HFF-Myc (cell line): Measurements from ENCODE around the gene TSPAN31.

Experiments used
- DNase-seq: peaks from one replicate; pipeline ENCODE4 v3.0.0-alpha.2; 2011; ENCODE audit warnings: low read depth; ENCODE audit errors: extremely low read depth
- H3K4me3 ChIP-seq: replicated peaks from 2 replicates; pipeline ENCODE4 v1.5.1; 2011; ENCODE audit warnings: low read depth, mild to moderate bottlenecking, control low read depth, low read length
- TF ChIP-seq, protein P1 (sequence below): IDR thresholded peaks from 2 replicates; pipeline ENCODE4 v1.5.1; 2012; ENCODE audit warnings: mild to moderate bottlenecking, low read depth, low read length, control low read depth; ENCODE audit errors: missing control alignments

The TSPAN31 gene

DNA sequence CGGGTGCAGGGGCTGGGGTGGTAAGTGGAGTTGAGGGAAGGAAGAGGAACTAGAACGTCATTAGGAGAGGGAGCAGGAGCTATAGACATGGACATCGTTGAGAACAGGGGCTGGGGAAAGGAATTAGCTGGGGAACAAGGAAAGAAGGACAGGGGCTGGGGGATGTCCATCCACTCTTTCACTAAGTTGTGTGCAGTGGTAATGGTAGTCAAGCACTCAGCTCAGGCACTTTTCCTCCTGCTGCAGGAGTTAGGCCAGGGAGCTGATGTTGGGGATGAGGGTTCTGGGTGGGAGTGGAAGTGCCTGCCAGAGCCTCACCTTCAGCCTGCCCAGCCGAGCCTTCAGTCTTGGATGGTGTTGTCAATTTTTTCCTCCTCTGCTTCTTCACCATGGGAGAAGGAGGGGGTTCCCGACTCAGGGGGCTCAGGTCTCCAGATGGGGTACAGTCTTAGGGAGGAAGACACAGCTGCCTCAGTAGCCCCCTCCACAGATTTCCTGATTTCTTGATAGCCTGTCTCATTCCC lies 15.5 kb upstream of the TSPAN31 start:
- H3K4me3 ChIP-seq = no peak overlapping the region
- no peak for DNase-seq
- TF ChIP-seq, protein P1, sequence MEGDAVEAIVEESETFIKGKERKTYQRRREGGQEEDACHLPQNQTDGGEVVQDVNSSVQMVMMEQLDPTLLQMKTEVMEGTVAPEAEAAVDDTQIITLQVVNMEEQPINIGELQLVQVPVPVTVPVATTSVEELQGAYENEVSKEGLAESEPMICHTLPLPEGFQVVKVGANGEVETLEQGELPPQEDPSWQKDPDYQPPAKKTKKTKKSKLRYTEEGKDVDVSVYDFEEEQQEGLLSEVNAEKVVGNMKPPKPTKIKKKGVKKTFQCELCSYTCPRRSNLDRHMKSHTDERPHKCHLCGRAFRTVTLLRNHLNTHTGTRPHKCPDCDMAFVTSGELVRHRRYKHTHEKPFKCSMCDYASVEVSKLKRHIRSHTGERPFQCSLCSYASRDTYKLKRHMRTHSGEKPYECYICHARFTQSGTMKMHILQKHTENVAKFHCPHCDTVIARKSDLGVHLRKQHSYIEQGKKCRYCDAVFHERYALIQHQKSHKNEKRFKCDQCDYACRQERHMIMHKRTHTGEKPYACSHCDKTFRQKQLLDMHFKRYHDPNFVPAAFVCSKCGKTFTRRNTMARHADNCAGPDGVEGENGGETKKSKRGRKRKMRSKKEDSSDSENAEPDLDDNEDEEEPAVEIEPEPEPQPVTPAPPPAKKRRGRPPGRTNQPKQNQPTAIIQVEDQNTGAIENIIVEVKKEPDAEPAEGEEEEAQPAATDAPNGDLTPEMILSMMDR = no peak

GRCh38 chr12:57730336-57731067 lies 14.3 kb upstream of the TSPAN31 start:
- TF ChIP-seq, protein P1 = no peak
- DNase-seq = no peak
- H3K4me3 ChIP-seq = no peak overlapping the region

GRCh38 chr12:57731411-57732080 lies 13.3 kb upstream of the TSPAN31 start:
- TF ChIP-seq, protein P1 = no peak
- DNase-seq = no peak
- H3K4me3 ChIP-seq = no peak overlapping the region

DNA sequence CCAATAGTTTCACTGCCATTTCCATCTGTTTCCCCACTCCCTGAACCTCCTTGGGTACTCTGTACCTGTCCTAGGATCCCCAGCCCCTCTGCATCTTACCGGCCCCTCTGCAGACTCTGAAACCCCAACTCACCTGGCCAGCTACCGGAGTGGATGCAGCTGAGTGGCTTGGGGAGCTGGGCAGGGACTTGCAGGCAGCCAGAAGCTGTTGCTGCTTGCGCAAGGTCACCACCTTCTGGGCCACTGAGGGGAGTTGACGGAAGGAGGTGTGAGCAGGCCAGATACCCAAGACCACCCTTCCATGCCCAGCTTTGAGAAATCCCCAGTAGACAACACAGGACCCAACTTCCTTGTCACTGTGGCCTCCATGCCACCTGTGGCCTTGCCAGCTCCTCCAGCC lies 12.6 kb upstream of the TSPAN31 start:
- no peak for DNase-seq
- H3K4me3 ChIP-seq = no peak overlapping the region
- TF ChIP-seq, protein P1 = no peak

GRCh38 chr12:57732726-57733593 lies 11.9 kb upstream of the TSPAN31 start:
- no peak for DNase-seq
- TF ChIP-seq, protein P1 = no peak

GRCh38 chr12:57733928-57734327 lies 10.9 kb upstream of the TSPAN31 start:
- TF ChIP-seq, protein P1 = no peak
- no peak for DNase-seq
- no peak overlapping the region for H3K4me3 ChIP-seq

More at GRCh38 chr12:57732726-57733593, 11.9 kb upstream of the TSPAN31 start:
- no peak overlapping the region for H3K4me3 ChIP-seq
